Medulla oblongata (tissue), 1 donor: ENCODE data around the gene TREM2.
"Not testable (repeated sequence)": the region's sequence is repeated elsewhere in the genome, so short reads cannot be mapped to it uniquely, and the experiment has no call there.

Experiments used
- DNase-seq: peaks from one replicate; pipeline ENCODE4 v3.0.0-alpha.2; 2015; ENCODE audit errors: extremely low spot score

Gene TREM2

GRCh38 chr6:41162687-41163418, at the start of gene TREM2:
Gene TREM2, minus strand, starts transcription at chr6:41163116. Its CDS starts 34 bp downstream, at chr6:41163082.
- peak; percentile 42 for DNase-seq

GRCh38 chr6:41209547-41210320, 46.8 kb upstream of the TREM2 start:
- DNase-seq = no peak

- no peak for DNase-seq
These were observed 45.7 kb upstream of the TREM2 start for GRCh38 chr6:41208439-41209106.

- no peak for DNase-seq
These were observed 41.2 kb upstream of the TREM2 start for GRCh38 chr6:41204156-41204555.

GRCh38 chr6:41201764-41202173, 38.9 kb upstream of the TREM2 start:
- DNase-seq = no peak

GRCh38 chr6:41200901-41201763, 38.2 kb upstream of the TREM2 start, which contains the start of gene TREML2:
Gene TREML2, minus strand, starts transcription at chr6:41201149. Its CDS starts 141 bp downstream, at chr6:41201008.
- DNase-seq = no peak

- peak; percentile 4 for DNase-seq
These were observed 37.5 kb upstream of the TREM2 start for GRCh38 chr6:41200296-41200900.

GRCh38 chr6:41199552-41200246, 36.8 kb upstream of the TREM2 start:
- DNase-seq = no peak

GRCh38 chr6:41197234-41197633, 34.3 kb upstream of the TREM2 start:
- no peak for DNase-seq

- DNase-seq = no peak
These were observed 31.5 kb upstream of the TREM2 start for GRCh38 chr6:41194386-41194785.

- DNase-seq = no peak
These were observed 31.0 kb upstream of the TREM2 start for GRCh38 chr6:41193884-41194283.

GRCh38 chr6:41193171-41193734, 30.3 kb upstream of the TREM2 start:
- DNase-seq = no peak

GRCh38 chr6:41191569-41191968, 28.7 kb upstream of the TREM2 start:
- peak; percentile 17 for DNase-seq

GRCh38 chr6:41190791-41191190, 27.9 kb upstream of the TREM2 start:
- no peak for DNase-seq

- no peak for DNase-seq
These were observed 27.1 kb upstream of the TREM2 start for GRCh38 chr6:41189967-41190366.

- not testable (repeated sequence) for DNase-seq
These were observed 26.1 kb upstream of the TREM2 start for GRCh38 chr6:41189046-41189445.

- DNase-seq = no peak
These were observed 25.3 kb upstream of the TREM2 start for GRCh38 chr6:41187924-41188886.

- peak; percentile 25 for DNase-seq
These were observed 23.2 kb upstream of the TREM2 start for GRCh38 chr6:41186031-41186562.

GRCh38 chr6:41184761-41185160, 21.8 kb upstream of the TREM2 start:
- DNase-seq = no peak
